GM12872 (cell line): ENCODE measurements around the gene GPNMB.

Experiments used
- TF ChIP-seq, protein P1 (sequence below): IDR thresholded peaks from 3 replicates; pipeline ENCODE4 v1.5.1; 2011; ENCODE audit warnings: low read depth, mild to moderate bottlenecking, low read length, moderate library complexity; ENCODE audit not compliant: insufficient read depth

GPNMB gene

GRCh38 chr7:23275912-23276311, 29.3 kb downstream of the GPNMB start:
- TF ChIP-seq, protein P1, sequence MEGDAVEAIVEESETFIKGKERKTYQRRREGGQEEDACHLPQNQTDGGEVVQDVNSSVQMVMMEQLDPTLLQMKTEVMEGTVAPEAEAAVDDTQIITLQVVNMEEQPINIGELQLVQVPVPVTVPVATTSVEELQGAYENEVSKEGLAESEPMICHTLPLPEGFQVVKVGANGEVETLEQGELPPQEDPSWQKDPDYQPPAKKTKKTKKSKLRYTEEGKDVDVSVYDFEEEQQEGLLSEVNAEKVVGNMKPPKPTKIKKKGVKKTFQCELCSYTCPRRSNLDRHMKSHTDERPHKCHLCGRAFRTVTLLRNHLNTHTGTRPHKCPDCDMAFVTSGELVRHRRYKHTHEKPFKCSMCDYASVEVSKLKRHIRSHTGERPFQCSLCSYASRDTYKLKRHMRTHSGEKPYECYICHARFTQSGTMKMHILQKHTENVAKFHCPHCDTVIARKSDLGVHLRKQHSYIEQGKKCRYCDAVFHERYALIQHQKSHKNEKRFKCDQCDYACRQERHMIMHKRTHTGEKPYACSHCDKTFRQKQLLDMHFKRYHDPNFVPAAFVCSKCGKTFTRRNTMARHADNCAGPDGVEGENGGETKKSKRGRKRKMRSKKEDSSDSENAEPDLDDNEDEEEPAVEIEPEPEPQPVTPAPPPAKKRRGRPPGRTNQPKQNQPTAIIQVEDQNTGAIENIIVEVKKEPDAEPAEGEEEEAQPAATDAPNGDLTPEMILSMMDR, result no peak

DNA sequence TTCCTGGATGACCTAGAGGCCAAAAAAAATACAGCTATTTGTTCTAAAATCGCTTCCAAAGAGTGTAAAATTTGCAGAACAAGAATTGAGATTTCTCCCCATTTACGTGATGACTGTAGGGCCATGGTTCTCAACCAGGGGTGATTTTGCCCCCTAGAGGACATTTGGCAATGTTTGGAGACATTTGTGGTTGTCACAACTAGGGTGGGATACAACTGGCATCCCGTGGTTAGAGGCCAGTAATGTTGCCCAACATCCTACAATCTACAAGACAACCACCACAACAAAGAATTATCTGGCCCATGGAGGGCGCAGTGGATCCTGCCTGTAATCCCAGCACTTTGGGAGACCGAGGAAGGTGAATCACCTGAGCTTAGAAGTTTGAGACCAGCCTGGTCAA, 29.8 kb downstream of the GPNMB start:
- TF ChIP-seq, protein P1, result peak; percentile 53

DNA sequence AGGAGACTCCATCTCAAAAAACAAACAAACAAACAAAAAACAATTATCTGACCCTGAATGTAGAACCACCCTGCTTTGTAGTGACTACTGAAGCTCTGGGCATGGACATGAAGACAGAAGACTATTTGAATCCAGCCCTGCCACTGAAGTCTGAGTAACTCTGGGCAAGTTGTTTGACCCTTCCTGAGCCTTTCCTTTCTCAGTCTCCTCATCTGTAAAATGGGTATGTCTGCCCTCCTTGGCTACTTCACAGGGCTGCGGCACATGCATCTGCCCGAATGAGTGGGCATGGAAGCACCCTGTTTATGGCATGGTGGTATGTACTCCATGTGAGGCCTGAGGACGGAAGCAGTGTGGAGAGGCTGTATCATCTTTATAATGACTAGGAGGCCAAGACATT, 30.4 kb downstream of the GPNMB start:
- TF ChIP-seq, protein P1, result no peak

DNA sequence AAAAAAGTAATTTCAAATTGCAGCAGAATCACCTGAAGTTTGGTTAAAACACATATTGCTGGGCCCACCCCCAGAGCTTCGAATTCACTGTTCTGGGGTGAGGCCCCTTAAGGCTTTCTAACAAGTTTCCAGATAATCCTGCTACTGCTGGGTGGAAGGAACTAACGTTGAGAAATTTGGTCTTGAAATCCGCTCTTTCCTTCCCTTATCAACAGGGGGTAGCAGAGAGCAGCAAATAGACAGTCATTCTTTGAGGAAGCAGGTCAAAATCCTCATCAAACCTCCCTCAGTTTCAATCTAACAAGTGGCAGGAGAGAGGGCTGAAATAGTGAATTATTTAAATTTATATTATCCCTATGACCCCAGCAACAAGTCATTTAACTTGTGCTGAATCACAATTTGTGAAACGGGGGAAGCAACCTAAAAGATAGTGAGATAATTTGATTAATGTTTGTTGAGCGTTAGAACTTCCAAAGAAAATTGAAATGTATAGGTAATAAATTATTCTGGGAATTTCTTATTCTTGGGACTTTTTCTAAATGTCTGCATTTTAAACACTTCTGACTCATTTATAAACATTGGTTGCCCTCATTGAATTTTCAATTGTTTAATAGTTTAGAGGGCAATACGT, 30.9 kb downstream of the GPNMB start:
- TF ChIP-seq, protein P1, result peak; percentile 80

GRCh38 chr7:23279819-23280525, 33.4 kb downstream of the GPNMB start:
- TF ChIP-seq, protein P1, result no peak

- TF ChIP-seq, protein P1, result no peak
Observed at GRCh38 chr7:23283086-23283485, 36.5 kb downstream of the GPNMB start.

GRCh38 chr7:23284871-23285270, 38.3 kb downstream of the GPNMB start:
- TF ChIP-seq, protein P1, result no peak
